Vagina (tissue), 2 donors: Measurements from ENCODE around the gene MUC4.

Experiments
- POLR2A ChIP-seq, 2 donors: fragments of 450-650 bp; IDR thresholded peaks; one replicate each; pipeline ENCODE4 v1.6.1; 2017; ENCODE audit warnings: antibody characterized with exemption in 2 of 2, mild to moderate bottlenecking in 2 of 2, moderate library complexity in 2 of 2
- POLR2AphosphoS5 ChIP-seq, 2 donors: sonication (generic); formaldehyde crosslinking; IDR thresholded peaks; one replicate each; pipeline ENCODE4 v1.9.0; 2017; ENCODE audit warnings: antibody characterized with exemption in 2 of 2, mild to moderate bottlenecking in 2 of 2, low read depth in 1 of 2; ENCODE audit not compliant: insufficient read depth in 1 of 2
- TF ChIP-seq, protein P1 (sequence below), 3 experiments: fragments of 450-650 bp in 2 of 3; fragments of 200-600 bp in 1 of 3; sonication (generic) in 1 of 3; IDR thresholded peaks; one replicate each; pipeline ENCODE4 v1.5.1; 2017 to 2019; ENCODE audit warnings: antibody characterized with exemption in 3 of 3, mild to moderate bottlenecking in 2 of 3, moderate library complexity in 2 of 3

- TF ChIP-seq, protein P1, sequence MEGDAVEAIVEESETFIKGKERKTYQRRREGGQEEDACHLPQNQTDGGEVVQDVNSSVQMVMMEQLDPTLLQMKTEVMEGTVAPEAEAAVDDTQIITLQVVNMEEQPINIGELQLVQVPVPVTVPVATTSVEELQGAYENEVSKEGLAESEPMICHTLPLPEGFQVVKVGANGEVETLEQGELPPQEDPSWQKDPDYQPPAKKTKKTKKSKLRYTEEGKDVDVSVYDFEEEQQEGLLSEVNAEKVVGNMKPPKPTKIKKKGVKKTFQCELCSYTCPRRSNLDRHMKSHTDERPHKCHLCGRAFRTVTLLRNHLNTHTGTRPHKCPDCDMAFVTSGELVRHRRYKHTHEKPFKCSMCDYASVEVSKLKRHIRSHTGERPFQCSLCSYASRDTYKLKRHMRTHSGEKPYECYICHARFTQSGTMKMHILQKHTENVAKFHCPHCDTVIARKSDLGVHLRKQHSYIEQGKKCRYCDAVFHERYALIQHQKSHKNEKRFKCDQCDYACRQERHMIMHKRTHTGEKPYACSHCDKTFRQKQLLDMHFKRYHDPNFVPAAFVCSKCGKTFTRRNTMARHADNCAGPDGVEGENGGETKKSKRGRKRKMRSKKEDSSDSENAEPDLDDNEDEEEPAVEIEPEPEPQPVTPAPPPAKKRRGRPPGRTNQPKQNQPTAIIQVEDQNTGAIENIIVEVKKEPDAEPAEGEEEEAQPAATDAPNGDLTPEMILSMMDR (IDR thresholded peaks at IDR 0.05) = no peak
- TF ChIP-seq POLR2A (IDR thresholded peaks at IDR 0.05) (no peak), POLR2AphosphoS5 (IDR thresholded peaks at IDR 0.05; ENCODE audit: insufficient read depth in 1 of 2, low read depth in 1 of 2) (no peak)
Measured at GRCh38 chr3:195760345-195761122, 51.2 kb downstream of the MUC4 start.
